ENCODE results near the gene IRF2BP2. TPM values are rescaled to one million over a fixed set of nuclear protein-coding genes. Genes with fewer than 3 reads are reported as not detected.

Gene IRF2BP2
- total and polyA plus RNA-seq, 2 of the 13 experiments (the other 11 are each of a cell fraction or from before 2014, with no cell fraction given) = 140 to 147 TPM

DNA sequence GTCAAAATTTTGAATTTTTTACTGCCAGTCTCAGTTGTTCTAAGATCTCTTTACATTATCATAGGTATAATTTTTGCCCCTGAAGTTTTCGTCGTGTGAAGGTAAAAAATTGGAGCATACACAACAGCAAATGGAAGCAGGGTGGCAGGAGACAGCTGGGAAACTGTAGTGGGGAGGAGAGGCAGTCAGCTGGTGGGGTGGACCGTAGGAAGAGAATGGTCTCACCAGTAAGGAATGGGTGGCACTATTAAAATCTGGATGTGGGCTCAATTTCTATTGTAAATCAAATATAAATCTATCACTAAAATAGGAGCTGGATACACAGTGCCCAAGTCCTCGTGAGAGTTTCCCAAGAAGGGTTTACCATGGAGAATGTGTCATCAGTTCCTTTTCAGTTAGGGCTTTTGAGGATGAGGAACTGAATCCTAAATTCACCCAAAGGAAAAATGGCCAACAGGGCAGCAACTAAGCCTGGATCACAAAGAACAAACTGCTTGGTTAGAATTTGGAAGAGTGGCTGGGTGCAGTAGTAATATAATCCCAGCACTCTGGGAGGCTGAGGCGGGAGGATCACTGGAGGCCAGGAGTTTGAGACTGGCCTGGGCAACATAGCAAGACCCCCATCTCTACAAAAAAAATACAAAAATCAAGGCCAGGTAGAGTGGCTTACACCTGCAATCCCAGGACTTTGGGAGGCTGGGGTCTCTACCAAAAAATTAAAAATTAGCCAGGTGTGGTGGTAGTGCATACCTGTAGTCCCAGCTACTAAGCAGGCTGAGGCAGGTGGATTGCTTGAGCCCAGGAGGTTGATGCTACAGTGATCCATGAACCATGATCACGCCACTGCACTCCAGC lies 10.5 kb upstream of the IRF2BP2 start (continued):
- TF ChIP-seq, protein P1, sequence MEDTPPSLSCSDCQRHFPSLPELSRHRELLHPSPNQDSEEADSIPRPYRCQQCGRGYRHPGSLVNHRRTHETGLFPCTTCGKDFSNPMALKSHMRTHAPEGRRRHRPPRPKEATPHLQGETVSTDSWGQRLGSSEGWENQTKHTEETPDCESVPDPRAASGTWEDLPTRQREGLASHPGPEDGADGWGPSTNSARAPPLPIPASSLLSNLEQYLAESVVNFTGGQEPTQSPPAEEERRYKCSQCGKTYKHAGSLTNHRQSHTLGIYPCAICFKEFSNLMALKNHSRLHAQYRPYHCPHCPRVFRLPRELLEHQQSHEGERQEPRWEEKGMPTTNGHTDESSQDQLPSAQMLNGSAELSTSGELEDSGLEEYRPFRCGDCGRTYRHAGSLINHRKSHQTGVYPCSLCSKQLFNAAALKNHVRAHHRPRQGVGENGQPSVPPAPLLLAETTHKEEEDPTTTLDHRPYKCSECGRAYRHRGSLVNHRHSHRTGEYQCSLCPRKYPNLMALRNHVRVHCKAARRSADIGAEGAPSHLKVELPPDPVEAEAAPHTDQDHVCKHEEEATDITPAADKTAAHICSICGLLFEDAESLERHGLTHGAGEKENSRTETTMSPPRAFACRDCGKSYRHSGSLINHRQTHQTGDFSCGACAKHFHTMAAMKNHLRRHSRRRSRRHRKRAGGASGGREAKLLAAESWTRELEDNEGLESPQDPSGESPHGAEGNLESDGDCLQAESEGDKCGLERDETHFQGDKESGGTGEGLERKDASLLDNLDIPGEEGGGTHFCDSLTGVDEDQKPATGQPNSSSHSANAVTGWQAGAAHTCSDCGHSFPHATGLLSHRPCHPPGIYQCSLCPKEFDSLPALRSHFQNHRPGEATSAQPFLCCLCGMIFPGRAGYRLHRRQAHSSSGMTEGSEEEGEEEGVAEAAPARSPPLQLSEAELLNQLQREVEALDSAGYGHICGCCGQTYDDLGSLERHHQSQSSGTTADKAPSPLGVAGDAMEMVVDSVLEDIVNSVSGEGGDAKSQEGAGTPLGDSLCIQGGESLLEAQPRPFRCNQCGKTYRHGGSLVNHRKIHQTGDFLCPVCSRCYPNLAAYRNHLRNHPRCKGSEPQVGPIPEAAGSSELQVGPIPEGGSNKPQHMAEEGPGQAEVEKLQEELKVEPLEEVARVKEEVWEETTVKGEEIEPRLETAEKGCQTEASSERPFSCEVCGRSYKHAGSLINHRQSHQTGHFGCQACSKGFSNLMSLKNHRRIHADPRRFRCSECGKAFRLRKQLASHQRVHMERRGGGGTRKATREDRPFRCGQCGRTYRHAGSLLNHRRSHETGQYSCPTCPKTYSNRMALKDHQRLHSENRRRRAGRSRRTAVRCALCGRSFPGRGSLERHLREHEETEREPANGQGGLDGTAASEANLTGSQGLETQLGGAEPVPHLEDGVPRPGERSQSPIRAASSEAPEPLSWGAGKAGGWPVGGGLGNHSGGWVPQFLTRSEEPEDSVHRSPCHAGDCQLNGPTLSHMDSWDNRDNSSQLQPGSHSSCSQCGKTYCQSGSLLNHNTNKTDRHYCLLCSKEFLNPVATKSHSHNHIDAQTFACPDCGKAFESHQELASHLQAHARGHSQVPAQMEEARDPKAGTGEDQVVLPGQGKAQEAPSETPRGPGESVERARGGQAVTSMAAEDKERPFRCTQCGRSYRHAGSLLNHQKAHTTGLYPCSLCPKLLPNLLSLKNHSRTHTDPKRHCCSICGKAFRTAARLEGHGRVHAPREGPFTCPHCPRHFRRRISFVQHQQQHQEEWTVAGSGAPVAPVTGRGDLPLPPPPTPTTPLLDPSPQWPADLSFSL (CRISPR knock-in tag; IDR thresholded peaks at IDR 0.05) = no peak
- TF ChIP-seq ZFP62 (CRISPR knock-in tag; IDR thresholded peaks at IDR 0.05) (no peak), HNRNPK (IDR thresholded peaks at IDR 0.05; ENCODE audit: low read depth, low read length, poor library complexity, severe bottlenecking) (no peak), ZNF501 (CRISPR knock-in tag; IDR thresholded peaks at IDR 0.05) (no peak), SMAD1 (CRISPR knock-in tag; IDR thresholded peaks at IDR 0.05; ENCODE audit: borderline replicate concordance, low read depth) (no peak), ZNF282 (IDR thresholded peaks at IDR 0.05; ENCODE audit: partially characterized antibody) (no peak), NKX3-1 (CRISPR knock-in tag; IDR thresholded peaks at IDR 0.05) (no peak), ZNF761 (CRISPR knock-in tag; conservative IDR thresholded peaks at IDR 0.05) (no peak), MBD4 (IDR thresholded peaks at IDR 0.05; ENCODE audit: borderline replicate concordance, low read length) (no peak), ELF4 (CRISPR knock-in tag; IDR thresholded peaks at IDR 0.05; ENCODE audit: borderline replicate concordance) (no peak), TGIF2 (CRISPR knock-in tag; IDR thresholded peaks at IDR 0.05) (no peak), PAF1 (CRISPR knock-in tag; IDR thresholded peaks at IDR 0.05) (peak; percentile 99), ISX (CRISPR knock-in tag; conservative IDR thresholded peaks at IDR 0.05) (no peak)
- TF ChIP-seq, protein P2, sequence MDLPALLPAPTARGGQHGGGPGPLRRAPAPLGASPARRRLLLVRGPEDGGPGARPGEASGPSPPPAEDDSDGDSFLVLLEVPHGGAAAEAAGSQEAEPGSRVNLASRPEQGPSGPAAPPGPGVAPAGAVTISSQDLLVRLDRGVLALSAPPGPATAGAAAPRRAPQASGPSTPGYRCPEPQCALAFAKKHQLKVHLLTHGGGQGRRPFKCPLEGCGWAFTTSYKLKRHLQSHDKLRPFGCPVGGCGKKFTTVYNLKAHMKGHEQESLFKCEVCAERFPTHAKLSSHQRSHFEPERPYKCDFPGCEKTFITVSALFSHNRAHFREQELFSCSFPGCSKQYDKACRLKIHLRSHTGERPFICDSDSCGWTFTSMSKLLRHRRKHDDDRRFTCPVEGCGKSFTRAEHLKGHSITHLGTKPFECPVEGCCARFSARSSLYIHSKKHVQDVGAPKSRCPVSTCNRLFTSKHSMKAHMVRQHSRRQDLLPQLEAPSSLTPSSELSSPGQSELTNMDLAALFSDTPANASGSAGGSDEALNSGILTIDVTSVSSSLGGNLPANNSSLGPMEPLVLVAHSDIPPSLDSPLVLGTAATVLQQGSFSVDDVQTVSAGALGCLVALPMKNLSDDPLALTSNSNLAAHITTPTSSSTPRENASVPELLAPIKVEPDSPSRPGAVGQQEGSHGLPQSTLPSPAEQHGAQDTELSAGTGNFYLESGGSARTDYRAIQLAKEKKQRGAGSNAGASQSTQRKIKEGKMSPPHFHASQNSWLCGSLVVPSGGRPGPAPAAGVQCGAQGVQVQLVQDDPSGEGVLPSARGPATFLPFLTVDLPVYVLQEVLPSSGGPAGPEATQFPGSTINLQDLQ (CRISPR knock-in tag; IDR thresholded peaks at IDR 0.05) = no peak
- TF ChIP-seq, protein P3, sequence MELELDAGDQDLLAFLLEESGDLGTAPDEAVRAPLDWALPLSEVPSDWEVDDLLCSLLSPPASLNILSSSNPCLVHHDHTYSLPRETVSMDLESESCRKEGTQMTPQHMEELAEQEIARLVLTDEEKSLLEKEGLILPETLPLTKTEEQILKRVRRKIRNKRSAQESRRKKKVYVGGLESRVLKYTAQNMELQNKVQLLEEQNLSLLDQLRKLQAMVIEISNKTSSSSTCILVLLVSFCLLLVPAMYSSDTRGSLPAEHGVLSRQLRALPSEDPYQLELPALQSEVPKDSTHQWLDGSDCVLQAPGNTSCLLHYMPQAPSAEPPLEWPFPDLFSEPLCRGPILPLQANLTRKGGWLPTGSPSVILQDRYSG (CRISPR knock-in tag; IDR thresholded peaks at IDR 0.05) = no peak
- TF ChIP-seq, protein P4, sequence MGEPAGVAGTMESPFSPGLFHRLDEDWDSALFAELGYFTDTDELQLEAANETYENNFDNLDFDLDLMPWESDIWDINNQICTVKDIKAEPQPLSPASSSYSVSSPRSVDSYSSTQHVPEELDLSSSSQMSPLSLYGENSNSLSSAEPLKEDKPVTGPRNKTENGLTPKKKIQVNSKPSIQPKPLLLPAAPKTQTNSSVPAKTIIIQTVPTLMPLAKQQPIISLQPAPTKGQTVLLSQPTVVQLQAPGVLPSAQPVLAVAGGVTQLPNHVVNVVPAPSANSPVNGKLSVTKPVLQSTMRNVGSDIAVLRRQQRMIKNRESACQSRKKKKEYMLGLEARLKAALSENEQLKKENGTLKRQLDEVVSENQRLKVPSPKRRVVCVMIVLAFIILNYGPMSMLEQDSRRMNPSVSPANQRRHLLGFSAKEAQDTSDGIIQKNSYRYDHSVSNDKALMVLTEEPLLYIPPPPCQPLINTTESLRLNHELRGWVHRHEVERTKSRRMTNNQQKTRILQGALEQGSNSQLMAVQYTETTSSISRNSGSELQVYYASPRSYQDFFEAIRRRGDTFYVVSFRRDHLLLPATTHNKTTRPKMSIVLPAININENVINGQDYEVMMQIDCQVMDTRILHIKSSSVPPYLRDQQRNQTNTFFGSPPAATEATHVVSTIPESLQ (CRISPR knock-in tag; conservative IDR thresholded peaks at IDR 0.05) = no peak

Data from HepG2 (cell line).